Hematopoietic multipotent progenitor cell treated with erythropoietin and hydrocortisone succinate and interleukin-3 and kit ligand, for 15 days (in vitro differentiated cells): ENCODE results near the gene LAIR1.
"Not testable (repeated sequence)": the region's sequence is repeated elsewhere in the genome, so short reads cannot be mapped to it uniquely, and the experiment has no call there.

Experiments used
- DNase-seq: peaks from one replicate; pipeline ENCODE4 v3.0.0-alpha.2; 2015; ENCODE audit warnings: low spot score

The LAIR1 gene

GRCh38 chr19:54341295-54341694 lies 23.4 kb downstream of the LAIR1 start:
- DNase-seq: no peak

GRCh38 chr19:54339646-54340358 lies 24.9 kb downstream of the LAIR1 start:
- DNase-seq: no peak

- DNase-seq: no peak
Observed at GRCh38 chr19:54338521-54338920, 26.2 kb downstream of the LAIR1 start.

- no peak for DNase-seq
Observed at GRCh38 chr19:54337858-54338230, 26.9 kb downstream of the LAIR1 start.

- no peak for DNase-seq
Observed at GRCh38 chr19:54336893-54337857, 27.6 kb downstream of the LAIR1 start.

- DNase-seq: no peak
Observed at GRCh38 chr19:54335979-54336892, 28.5 kb downstream of the LAIR1 start.

GRCh38 chr19:54335164-54335563 lies 29.6 kb downstream of the LAIR1 start:
- no peak for DNase-seq

GRCh38 chr19:54333586-54334298 lies 31.0 kb downstream of the LAIR1 start:
- DNase-seq: no peak

- DNase-seq: no peak
Observed at GRCh38 chr19:54332149-54332548, 32.6 kb downstream of the LAIR1 start.

GRCh38 chr19:54331626-54332025 lies 33.1 kb downstream of the LAIR1 start:
- no peak for DNase-seq

GRCh38 chr19:54329476-54330165 lies 35.1 kb downstream of the LAIR1 start:
- DNase-seq: no peak

- DNase-seq: not testable (repeated sequence)
Observed at GRCh38 chr19:54328781-54329180, 36.0 kb downstream of the LAIR1 start.

GRCh38 chr19:54325631-54326030 lies 39.1 kb downstream of the LAIR1 start:
- DNase-seq: no peak

- peak; percentile 50 for DNase-seq
Observed at GRCh38 chr19:54325194-54325621, 39.5 kb downstream of the LAIR1 start.

- no peak for DNase-seq
Observed at GRCh38 chr19:54324071-54324470, 40.7 kb downstream of the LAIR1 start.

GRCh38 chr19:54322934-54323333 lies 41.8 kb downstream of the LAIR1 start:
- not testable (repeated sequence) for DNase-seq

GRCh38 chr19:54322295-54322694 lies 42.4 kb downstream of the LAIR1 start:
- not testable (repeated sequence) for DNase-seq

GRCh38 chr19:54319892-54320670 lies 44.6 kb downstream of the LAIR1 start:
- DNase-seq: no peak

GRCh38 chr19:54319049-54319448 lies 45.7 kb downstream of the LAIR1 start:
- DNase-seq: no peak

- DNase-seq: no peak
Observed at GRCh38 chr19:54317965-54318240, 46.8 kb downstream of the LAIR1 start.
